Measurements from ENCODE around the gene KIAA0586.

DNA sequence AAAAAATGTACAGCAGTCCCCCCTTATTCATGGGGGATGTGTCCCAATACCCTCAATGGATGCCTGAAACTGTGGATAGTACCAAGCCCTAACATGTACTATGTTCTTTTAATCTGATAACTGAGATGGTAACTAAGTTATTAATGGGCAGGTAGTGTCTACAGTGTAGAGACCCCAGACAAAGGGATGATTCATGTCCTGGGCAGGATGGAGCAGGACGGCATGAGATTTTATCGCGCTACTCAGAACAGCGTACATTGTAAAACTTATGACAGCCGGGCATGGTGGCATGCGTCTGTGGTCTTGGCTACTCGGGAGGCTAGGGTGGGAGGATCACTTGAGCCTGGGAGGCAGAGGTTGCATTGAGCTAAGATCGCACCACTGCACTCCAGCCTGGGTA lies 37.1 kb downstream of the KIAA0586 start:
- TF ChIP-seq POLR2A (IDR thresholded peaks at IDR 0.05; ENCODE audit: extremely low read depth, insufficient read length) (no peak), MYC (IDR thresholded peaks at IDR 0.05; ENCODE audit: low read depth, low read length) (no peak)
- TF ChIP-seq, protein P1, sequence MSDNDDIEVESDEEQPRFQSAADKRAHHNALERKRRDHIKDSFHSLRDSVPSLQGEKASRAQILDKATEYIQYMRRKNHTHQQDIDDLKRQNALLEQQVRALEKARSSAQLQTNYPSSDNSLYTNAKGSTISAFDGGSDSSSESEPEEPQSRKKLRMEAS (IDR thresholded peaks at IDR 0.05; ENCODE audit: low read depth, low read length) = no peak
- TF ChIP-seq, protein P2, sequence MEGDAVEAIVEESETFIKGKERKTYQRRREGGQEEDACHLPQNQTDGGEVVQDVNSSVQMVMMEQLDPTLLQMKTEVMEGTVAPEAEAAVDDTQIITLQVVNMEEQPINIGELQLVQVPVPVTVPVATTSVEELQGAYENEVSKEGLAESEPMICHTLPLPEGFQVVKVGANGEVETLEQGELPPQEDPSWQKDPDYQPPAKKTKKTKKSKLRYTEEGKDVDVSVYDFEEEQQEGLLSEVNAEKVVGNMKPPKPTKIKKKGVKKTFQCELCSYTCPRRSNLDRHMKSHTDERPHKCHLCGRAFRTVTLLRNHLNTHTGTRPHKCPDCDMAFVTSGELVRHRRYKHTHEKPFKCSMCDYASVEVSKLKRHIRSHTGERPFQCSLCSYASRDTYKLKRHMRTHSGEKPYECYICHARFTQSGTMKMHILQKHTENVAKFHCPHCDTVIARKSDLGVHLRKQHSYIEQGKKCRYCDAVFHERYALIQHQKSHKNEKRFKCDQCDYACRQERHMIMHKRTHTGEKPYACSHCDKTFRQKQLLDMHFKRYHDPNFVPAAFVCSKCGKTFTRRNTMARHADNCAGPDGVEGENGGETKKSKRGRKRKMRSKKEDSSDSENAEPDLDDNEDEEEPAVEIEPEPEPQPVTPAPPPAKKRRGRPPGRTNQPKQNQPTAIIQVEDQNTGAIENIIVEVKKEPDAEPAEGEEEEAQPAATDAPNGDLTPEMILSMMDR (IDR thresholded peaks at IDR 0.05; ENCODE audit: low read depth, low read length) = no peak

Data from NB4 (cell line).